Endothelial cell of umbilical vein (primary cell): Measurements from ENCODE around the gene HSFX2.
"Not testable (repeated sequence)": the region's sequence is repeated elsewhere in the genome, so short reads cannot be mapped to it uniquely, and the experiment has no call there.

Source experiments
- CTCF ChIP-seq, 2 donors: IDR thresholded peaks; 1 replicate in 1 of 2; 2 replicates in 1 of 2; pipeline ENCODE4 v1.5.1; 2011; ENCODE audit warnings: low read length in 2 of 2, mild to moderate bottlenecking in 2 of 2, moderate library complexity in 2 of 2, control low read depth in 1 of 2, inconsistent platforms in 1 of 2, low read depth in 1 of 2; ENCODE audit not compliant: insufficient read depth in 1 of 2; ENCODE audit errors: extremely low read depth in 1 of 2
- EZH2 ChIP-seq: IDR thresholded peaks from 2 replicates; pipeline ENCODE4 v1.6.1; 2012; ENCODE audit warnings: borderline replicate concordance, low read depth, mild to moderate bottlenecking, moderate library complexity, low read length, inconsistent platforms; ENCODE audit not compliant: severe bottlenecking
- FOS ChIP-seq: IDR thresholded peaks from 2 replicates; pipeline ENCODE4 v1.6.1; 2011; ENCODE audit warnings: mild to moderate bottlenecking, low read length, moderate library complexity, borderline replicate concordance; ENCODE audit not compliant: insufficient read depth
- JUN ChIP-seq: IDR thresholded peaks from 2 replicates; pipeline ENCODE4 v1.6.1; 2011; ENCODE audit warnings: borderline replicate concordance, low read depth; ENCODE audit not compliant: insufficient read length, insufficient read depth
- MAX ChIP-seq: IDR thresholded peaks from 2 replicates; pipeline ENCODE4 v1.6.1; 2011; ENCODE audit not compliant: insufficient read depth, insufficient read length
- MYC ChIP-seq: IDR thresholded peaks from one replicate; pipeline ENCODE4 v1.6.1; 2011; ENCODE audit warnings: mild to moderate bottlenecking, low read depth, low read length
- POLR2A ChIP-seq: IDR thresholded peaks from 2 replicates; pipeline ENCODE4 v1.6.1; 2012; ENCODE audit warnings: low read depth, mild to moderate bottlenecking, control low read depth, low read length
- POLR2AphosphoS5 ChIP-seq: IDR thresholded peaks from 2 replicates; pipeline ENCODE4 v1.6.1; 2012; ENCODE audit warnings: low read depth, mild to moderate bottlenecking, control low read depth, low read length, moderate library complexity; ENCODE audit not compliant: insufficient read depth

- not testable (repeated sequence) for TF ChIP-seq CTCF (IDR thresholded peaks at IDR 0.05; ENCODE audit: extremely low read depth in 1 of 2, insufficient read depth in 1 of 2, low read depth in 1 of 2, low read length in 2 of 2); EZH2; MYC; POLR2A; POLR2AphosphoS5; JUN; FOS; MAX
Observed at GRCh38 chrX:149549701-149550100, 45.4 kb downstream of the HSFX2 start, which contains the start of gene HSFX3.
